Amygdala (tissue), 56 donors: ENCODE data around the gene TPM4.
A peak's percentile ranks its signal among the peaks of the same experiment; 100 is the strongest.
"Not testable (repeated sequence)": the region's sequence is repeated elsewhere in the genome, so short reads cannot be mapped to it uniquely, and the experiment has no call there.

Source experiments
- DNase-seq, 56 donors: peaks; one replicate each; lab custom pipeline; 2025; lab: John Stamatoyannopoulos, UW

TPM4 gene

DNA sequence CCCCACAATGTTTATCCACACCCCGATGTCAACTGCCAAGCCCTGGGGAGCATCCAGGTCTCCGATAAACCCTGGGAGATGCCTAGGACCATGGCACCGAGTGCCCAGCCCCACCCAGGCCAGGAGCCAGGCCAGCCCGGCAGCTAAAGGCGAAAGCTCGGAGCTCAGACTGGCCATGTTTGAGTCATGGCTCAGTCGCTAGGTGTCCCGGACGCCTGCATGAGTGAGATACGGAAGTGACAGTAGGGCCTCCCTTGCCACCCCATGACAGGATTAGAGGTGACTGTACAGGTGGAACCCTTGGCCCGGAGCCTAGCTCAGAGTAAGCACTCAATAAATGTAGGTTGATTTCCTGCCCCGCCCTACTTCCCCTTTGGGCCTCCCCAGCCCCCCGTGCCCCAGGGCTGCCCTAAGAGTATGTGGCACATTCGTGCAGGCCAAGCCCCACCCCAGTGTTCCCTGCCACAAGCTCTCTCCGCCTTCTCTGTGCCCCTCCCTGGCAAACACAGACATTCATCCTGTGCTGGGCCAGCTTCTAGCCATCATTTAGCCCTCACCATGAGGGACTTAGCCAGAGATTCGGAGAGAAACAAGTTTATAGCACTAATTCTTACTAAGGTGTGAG, 5.8 kb upstream of the TPM4 start:
- DNase-seq, result no peak

- no peak for DNase-seq
Measured at GRCh38 chr19:16071072-16071691, 5.1 kb upstream of the TPM4 start.

GRCh38 chr19:16073481-16073880, 2.8 kb upstream of the TPM4 start:
- DNase-seq, result no peak

- DNase-seq, result peak in 3 of 56 donors; percentile 11 to 17 (median 17)
Measured at GRCh38 chr19:16073988-16074387, 2.3 kb upstream of the TPM4 start.

- no peak for DNase-seq
Measured at GRCh38 chr19:16074488-16075365, 1.6 kb upstream of the TPM4 start.

DNA sequence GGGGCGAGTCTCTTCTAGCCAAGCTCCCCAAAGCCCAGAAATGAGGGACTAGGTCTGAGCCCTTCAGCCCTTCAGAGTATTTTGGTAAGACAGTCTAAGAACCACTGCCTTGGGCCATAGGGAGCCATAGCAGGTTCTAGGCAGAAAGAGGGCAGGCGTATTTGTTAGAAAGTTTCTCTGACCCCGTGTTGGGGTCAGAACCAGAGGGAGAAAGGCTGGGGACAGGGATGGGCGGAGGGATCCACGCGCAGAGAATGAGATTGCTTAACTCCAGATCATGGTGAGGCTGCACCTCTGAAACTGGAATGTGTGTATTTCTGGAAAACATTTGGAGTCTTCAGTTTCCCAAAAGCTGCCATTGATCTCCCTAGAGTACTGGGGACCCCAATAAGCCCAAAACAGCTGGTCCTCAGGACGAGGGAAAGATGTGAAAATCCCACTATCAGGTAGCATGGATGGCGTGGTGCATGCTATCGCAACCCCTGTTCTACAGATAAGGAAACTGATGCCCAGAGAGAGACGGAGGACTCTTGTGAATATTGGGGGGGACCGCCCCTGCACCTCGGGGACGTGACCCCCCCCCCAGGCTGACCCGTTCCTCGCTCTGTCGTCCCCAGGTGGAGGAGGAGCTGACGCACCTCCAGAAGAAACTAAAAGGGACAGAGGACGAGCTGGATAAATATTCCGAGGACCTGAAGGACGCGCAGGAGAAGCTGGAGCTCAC, 703 bp upstream of the TPM4 start:
- no peak for DNase-seq

- peak in 36 of 56 donors; percentile 13 to 66 (median 42) for DNase-seq
Measured at GRCh38 chr19:16076958-16077611, 790 bp downstream of the TPM4 start.

GRCh38 chr19:16077984-16078758, 1.9 kb downstream of the TPM4 start:
- DNase-seq, result peak in 2 of 56 donors; percentile 12 to 21

DNA sequence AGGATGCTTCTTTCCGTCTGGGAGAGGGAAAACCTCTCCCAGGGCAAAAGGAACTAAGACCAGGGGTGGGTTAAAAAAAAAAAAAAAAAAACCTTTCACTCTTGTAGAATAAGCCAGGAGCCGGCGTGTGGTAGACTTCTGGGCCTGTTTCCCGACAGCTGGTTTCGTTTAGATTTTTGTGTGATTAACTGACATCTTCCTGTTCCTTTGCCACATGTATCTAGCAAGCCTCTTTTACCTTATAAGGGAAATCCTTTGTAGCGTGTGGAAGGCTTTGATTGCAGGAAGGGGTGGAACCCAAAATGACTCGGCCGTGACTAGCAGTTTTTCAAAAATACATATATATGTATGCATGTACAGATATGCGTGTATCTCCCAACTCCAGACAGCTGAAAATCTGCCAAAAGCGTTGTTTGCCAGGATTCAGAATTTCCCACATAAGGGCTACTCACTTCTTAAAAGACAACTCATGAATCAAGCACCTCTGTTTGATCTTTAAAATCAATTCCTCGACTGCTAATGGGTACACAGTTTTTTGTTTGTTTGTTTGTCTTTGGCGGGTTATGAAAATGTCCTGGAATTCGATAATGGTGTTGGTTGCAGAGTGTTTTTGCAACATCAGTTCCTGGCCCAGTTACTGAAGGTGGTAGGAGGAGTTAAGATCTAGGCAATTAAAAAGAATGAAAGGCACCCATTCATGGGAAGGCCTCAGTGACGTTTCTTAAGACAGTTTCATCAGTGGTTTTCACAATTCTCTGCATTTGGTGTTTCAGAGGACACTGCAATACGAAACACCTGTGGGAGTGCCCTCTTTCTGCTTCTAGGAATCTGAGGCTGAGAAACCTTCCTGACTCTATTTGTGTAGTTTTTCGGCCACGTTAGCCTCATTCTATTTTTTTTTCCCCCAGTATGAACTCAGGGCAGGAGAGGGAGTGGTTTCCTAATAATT, 2.7 kb downstream of the TPM4 start:
- DNase-seq, result peak in 18 of 56 donors; percentile 8 to 67 (median 30)

DNA sequence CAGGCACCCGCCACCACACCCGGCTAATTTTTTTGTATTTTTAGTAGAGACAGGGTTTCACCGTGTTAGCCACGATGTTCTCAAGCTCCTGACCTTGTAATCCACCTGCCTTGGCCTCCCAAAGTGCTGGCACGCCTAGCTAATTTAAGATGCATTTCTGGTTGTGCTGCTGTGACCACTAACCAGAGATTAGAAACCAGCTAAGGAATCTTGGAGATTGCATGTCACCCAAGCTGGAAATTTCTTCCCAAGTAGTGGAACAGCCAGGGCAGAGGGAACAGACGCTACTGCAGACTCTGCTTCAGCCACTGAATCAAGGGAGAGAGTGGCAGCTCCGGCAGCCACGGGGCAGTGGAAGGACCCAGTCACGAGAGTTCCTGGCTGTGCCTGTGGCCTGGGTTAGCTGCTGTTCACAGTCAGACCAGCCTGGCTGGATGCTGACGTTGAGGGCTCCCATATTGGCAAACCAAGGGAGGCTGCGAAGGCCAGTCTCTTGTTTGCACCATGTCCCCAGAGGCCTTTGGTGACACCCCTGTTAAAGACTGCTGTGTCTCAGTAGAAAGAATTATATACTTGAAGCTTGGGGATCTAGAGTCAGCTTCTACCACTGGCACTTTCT, 7.9 kb downstream of the TPM4 start:
- DNase-seq, result no peak

- DNase-seq, result no peak
Measured at GRCh38 chr19:16085115-16085514, 8.8 kb downstream of the TPM4 start.

GRCh38 chr19:16087404-16087803, 11.1 kb downstream of the TPM4 start:
- not testable (repeated sequence) for DNase-seq

DNA sequence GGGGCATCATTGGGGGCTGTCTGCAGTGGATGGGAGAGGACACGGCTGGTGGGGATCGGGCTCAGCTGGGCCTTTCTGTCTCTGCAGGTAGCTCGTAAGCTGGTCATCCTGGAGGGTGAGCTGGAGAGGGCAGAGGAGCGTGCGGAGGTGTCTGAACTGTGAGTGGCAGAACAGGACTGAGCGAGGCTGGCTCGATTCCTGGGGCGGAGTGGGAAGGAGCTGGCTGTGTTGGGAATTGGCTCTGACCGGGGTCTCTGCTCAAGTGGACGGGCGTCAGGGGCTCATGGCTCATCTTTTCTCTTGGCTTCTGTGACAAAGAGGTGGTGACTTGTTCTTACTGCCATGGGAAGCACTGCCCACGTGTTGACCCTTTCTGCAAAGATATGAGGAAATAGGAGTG, 11.6 kb downstream of the TPM4 start:
- DNase-seq, result no peak

DNA sequence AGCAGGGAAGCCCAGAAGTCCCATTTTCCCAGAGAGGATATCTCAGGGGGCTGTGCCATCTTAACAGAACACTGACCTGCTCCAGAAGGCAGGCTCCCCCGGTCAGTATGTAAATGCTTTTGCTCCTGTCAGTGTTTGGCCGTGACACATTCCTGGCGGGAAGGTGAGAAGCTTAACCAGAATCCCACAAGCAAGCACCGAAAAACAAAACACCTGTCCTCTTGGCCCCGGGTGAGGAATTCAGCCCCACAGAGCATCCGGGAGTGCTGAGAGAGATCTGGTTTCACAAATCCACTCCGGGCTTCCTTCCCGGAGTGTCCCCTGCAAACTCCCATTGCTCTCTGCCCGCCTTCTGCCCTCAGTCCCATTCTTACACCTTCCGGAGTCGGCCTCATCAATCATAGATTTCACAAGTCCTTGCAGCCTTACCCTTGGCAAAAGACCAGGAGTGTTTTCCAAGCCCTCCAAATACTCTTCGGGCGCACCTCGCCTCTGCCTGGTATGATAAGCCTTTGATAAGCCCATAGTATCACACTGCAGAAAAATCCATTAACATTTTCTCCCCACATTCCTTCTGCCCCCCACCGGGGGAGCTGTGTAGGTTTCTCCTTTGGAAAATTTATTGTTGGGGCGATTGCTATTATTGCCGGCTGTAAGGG, 12.2 kb downstream of the TPM4 start:
- no peak for DNase-seq

- DNase-seq, result no peak
Measured at GRCh38 chr19:16089010-16089846, 12.9 kb downstream of the TPM4 start.
